GM18907 (cell line): ENCODE measurements around the gene PDIA4.
"Not testable (repeated sequence)": the region's sequence is repeated elsewhere in the genome, so short reads cannot be mapped to it uniquely, and the experiment has no call there.

Experiments
- ATAC-seq: cut with Tn5 transposase; IDR thresholded peaks from one replicate; pipeline ENCODE4 v1.9.1; 2021; ENCODE audit warnings: mild to moderate bottlenecking, moderate library complexity; ENCODE audit not compliant: unreplicated experiment

PDIA4 gene

GRCh38 chr7:149028346-149029109, at the start of gene PDIA4:
Gene PDIA4, minus strand, starts transcription at chr7:149028505. Its CDS starts 97 bp downstream, at chr7:149028408.
- peak; percentile 93 for ATAC-seq

GRCh38 chr7:149077594-149077993, 49.3 kb upstream of the PDIA4 start:
- no peak for ATAC-seq

DNA sequence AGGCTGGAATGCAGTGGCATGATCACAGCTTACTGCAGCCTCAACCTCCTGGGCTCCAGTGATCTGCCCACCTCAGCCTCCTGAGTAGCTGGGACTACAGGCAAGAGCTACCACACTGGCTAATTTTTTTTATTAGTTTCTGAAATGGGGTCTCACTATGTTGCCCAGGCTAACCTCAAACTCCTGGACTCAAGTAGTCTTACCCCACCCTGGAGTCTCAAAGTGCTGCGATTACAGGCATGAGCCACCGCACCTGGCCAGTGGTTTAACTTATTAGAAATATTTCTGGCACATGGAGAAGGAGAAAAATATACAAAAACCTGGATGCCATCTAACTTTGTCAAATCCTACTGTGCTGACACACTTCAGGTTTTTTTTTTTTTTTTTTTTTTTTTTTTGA, 47.0 kb upstream of the PDIA4 start:
- ATAC-seq = no peak

GRCh38 chr7:149074116-149074885, 46.0 kb upstream of the PDIA4 start:
- no peak for ATAC-seq

- no peak for ATAC-seq
Observed at GRCh38 chr7:149072438-149072775, 44.1 kb upstream of the PDIA4 start.

GRCh38 chr7:149071641-149072437, 43.5 kb upstream of the PDIA4 start:
- peak; percentile 74 for ATAC-seq

DNA sequence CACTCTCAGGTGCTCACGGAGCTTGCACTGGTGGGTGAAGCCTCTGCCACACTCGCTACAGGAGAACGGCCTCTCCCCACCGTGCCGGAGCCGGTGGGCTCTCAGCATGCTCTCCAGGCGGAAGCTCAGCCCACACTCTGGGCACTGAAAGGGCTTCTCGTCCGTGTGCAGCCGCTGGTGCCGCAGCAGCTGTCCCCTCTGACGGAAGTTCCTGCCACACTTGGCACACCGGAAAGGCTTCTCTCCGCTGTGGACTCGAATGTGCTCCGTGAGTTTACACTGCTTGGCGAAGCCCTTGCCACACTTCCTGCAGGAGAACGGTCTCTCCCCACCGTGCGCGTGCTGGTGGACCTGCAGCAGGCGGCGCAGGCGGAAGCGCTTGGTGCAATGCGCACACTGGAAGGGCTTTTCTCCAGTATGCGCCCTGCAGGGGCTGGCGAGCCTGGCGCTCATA, 42.9 kb upstream of the PDIA4 start:
- ATAC-seq = peak; percentile 16

- ATAC-seq = no peak
Observed at GRCh38 chr7:149070372-149071125, 42.2 kb upstream of the PDIA4 start.

- ATAC-seq = no peak
Observed at GRCh38 chr7:149067869-149068268, 39.6 kb upstream of the PDIA4 start.

GRCh38 chr7:149063476-149063875, 35.2 kb upstream of the PDIA4 start:
- ATAC-seq = no peak

- ATAC-seq = not testable (repeated sequence)
Observed at GRCh38 chr7:149062217-149062899, 34.1 kb upstream of the PDIA4 start.

DNA sequence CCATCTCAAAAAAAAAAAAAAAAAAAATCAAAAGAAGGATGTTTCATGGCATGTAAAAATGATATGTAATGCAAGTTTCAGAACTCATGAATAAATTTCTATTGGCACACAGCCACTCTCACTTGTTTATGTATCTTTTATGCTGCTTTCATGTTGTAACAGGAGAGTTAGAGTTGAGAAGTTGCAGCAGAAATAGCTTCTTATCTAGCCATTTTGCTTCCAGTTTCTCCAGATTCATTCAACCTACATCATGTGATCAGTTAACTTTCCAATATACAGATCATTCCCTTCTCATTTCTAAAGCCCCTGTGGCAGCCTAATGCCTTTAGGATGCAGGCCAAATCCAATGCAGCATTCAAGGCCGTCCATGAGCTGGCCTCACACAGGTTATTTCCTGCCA, 31.9 kb upstream of the PDIA4 start:
- no peak for ATAC-seq

GRCh38 chr7:149053885-149054284, 25.6 kb upstream of the PDIA4 start:
- ATAC-seq = no peak

DNA sequence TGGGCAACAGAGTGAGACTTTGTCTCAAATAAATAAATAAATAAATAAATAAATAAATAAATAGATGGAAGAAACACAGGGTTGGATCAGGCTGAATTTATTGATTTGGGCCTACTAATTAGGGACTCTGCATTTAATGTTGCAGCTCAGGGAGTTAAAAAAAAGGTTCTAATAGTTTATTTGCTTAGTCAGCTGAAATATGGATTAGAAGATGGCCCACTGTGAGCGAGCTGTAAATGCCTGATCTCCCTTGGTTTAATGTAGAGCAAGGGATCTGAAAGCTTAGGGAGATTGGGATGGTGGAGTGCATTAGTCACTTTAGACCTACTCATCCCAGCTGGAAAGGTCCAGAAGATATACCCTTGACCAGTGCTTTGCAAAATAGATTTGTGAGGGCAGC, 25.1 kb upstream of the PDIA4 start:
- ATAC-seq = no peak

DNA sequence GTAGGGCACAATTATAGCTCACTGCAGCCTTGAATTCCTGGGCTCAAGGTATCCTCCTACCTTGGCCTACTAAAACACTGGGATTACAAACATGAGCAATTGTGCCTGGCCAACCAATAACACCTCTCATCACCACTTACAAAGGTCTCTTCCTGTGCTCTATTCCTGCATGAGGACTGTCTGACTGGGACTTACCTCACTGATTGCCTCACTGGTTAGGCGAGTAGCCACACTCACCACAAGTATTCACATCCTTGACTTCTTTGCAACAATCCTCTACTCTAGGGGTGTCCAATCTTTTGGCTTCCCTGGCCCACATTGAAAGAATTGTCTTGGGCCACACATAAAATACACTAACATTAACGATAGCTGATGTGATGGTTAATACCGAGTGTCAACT, 22.6 kb upstream of the PDIA4 start:
- ATAC-seq = no peak

- no peak for ATAC-seq
Observed at GRCh38 chr7:149048805-149049204, 20.5 kb upstream of the PDIA4 start.

DNA sequence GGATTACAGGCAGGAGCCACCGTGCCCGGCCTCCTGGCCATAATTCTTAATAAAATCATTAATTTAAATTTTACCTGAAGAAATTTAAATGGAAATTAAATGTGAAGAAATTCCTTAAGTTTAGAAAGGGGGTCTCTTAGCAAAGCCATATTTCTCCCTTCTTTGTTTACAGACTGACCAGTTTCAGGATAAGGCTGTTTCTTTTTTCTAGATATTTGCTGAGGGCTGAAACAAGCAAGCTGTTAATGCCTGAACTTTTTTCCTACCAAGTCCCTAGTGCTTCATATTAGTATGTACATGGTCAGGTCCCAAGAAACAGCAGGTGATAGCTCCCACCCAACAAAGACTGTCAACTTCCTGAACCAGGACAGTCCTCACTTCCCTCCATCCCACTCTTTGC, 18.1 kb upstream of the PDIA4 start:
- no peak for ATAC-seq

- no peak for ATAC-seq
Observed at GRCh38 chr7:149043936-149044335, 15.6 kb upstream of the PDIA4 start.

GRCh38 chr7:149041350-149041749, 13.0 kb upstream of the PDIA4 start:
- ATAC-seq = no peak

DNA sequence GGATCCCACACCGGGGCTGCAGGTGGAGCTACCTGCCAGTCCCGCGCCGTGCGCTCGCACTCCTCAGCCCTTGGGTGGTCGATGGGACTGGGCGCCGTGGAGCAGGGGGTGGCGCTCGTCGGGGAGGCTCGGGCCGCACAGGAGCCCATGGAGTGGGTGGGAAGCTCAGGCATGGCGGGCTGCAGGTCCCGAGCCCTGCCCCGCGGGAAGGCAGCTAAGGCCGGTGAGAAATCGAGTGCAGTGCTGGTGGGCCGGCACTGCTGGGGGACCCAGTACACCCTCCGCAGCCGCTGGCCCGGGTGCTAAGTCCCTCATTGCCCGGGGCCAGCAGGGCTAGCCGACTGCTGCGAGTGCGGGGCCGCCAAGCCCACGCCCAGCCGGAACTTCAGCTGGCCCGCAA, 10.3 kb upstream of the PDIA4 start:
- ATAC-seq = not testable (repeated sequence)
